WTC11 (cell line): Measurements from ENCODE around the gene PRODH.
"Not testable (repeated sequence)": the region's sequence is repeated elsewhere in the genome, so short reads cannot be mapped to it uniquely, and the experiment has no call there.

Experiments used
- ARID4B ChIP-seq: sonication (generic); formaldehyde crosslinking; IDR thresholded peaks from 2 replicates; pipeline ENCODE4 v1.8.0; 2023; ENCODE audit warnings: missing genetic modification reagents, mild to moderate bottlenecking, borderline replicate concordance
- ATF3 ChIP-seq: sonication (generic); formaldehyde crosslinking; conservative IDR thresholded peaks from 2 replicates; pipeline ENCODE4 v1.8.1; 2022; ENCODE audit warnings: mild to moderate bottlenecking, missing genetic modification reagents
- CBFB ChIP-seq: sonication (generic); formaldehyde crosslinking; IDR thresholded peaks from 2 replicates; pipeline ENCODE4 v1.8.1; 2022; ENCODE audit warnings: mild to moderate bottlenecking, low read depth, missing genetic modification reagents
- IRF1 ChIP-seq: sonication (generic); formaldehyde crosslinking; IDR thresholded peaks from 2 replicates; pipeline ENCODE4 v1.8.0; 2023; ENCODE audit warnings: missing genetic modification reagents
- NR2C2 ChIP-seq: sonication (generic); formaldehyde crosslinking; IDR thresholded peaks from 2 replicates; pipeline ENCODE4 v1.8.0; 2022; ENCODE audit warnings: mild to moderate bottlenecking, missing genetic modification reagents
- SMAD3 ChIP-seq: sonication (generic); formaldehyde crosslinking; IDR thresholded peaks from 2 replicates; pipeline ENCODE4 v1.8.0; 2022; ENCODE audit warnings: missing genetic modification reagents, mild to moderate bottlenecking, borderline replicate concordance
- TEAD4 ChIP-seq: sonication (generic); formaldehyde crosslinking; IDR thresholded peaks from 2 replicates; pipeline ENCODE4 v1.8.0; 2022; ENCODE audit warnings: mild to moderate bottlenecking, missing genetic modification reagents
- ZNF263 ChIP-seq: sonication (generic); formaldehyde crosslinking; IDR thresholded peaks from 2 replicates; pipeline ENCODE4 v1.8.1; 2022; ENCODE audit warnings: low read depth, mild to moderate bottlenecking, moderate library complexity, missing genetic modification reagents
- ZNF423 ChIP-seq: fragments of 250-450 bp; sonication (Bioruptor Pico); IDR thresholded peaks from 2 replicates; pipeline ENCODE4 v2.1.2; 2022; ENCODE audit warnings: mild to moderate bottlenecking, moderate library complexity
- ZNF532 ChIP-seq: fragments of 250-450 bp; sonication (Bioruptor Pico); IDR thresholded peaks from 2 replicates; pipeline ENCODE4 v1.9.0; 2021; ENCODE audit warnings: mild to moderate bottlenecking, borderline replicate concordance
- TF ChIP-seq, protein P1 (sequence below): fragments of 200-600 bp; IDR thresholded peaks from 2 replicates; pipeline ENCODE4 v1.8.0; 2022; ENCODE audit warnings: antibody characterized with exemption
- TF ChIP-seq, protein P2 (sequence below): sonication (generic); formaldehyde crosslinking; IDR thresholded peaks from 2 replicates; pipeline ENCODE4 v1.8.0; 2022; ENCODE audit warnings: mild to moderate bottlenecking, missing genetic modification reagents
- TF ChIP-seq, protein P3 (sequence below): sonication (generic); formaldehyde crosslinking; IDR thresholded peaks from 2 replicates; pipeline ENCODE4 v1.8.0; 2023; ENCODE audit warnings: mild to moderate bottlenecking, missing genetic modification reagents
- TF ChIP-seq, protein P4 (sequence below): sonication (generic); formaldehyde crosslinking; IDR thresholded peaks from 2 replicates; pipeline ENCODE4 v1.8.0; 2022; ENCODE audit warnings: mild to moderate bottlenecking, missing genetic modification reagents

GRCh38 chr22:18884465-18884864, 51.6 kb downstream of the PRODH start:
- TF ChIP-seq SMAD3 (CRISPR knock-in tag); ZNF263 (CRISPR knock-in tag); ZNF532 (CRISPR knock-in tag); TEAD4 (CRISPR knock-in tag); ARID4B (CRISPR knock-in tag); CBFB; ZNF423 (CRISPR knock-in tag); NR2C2 (CRISPR knock-in tag); IRF1; ATF3: not testable (repeated sequence)
- TF ChIP-seq, protein P1, sequence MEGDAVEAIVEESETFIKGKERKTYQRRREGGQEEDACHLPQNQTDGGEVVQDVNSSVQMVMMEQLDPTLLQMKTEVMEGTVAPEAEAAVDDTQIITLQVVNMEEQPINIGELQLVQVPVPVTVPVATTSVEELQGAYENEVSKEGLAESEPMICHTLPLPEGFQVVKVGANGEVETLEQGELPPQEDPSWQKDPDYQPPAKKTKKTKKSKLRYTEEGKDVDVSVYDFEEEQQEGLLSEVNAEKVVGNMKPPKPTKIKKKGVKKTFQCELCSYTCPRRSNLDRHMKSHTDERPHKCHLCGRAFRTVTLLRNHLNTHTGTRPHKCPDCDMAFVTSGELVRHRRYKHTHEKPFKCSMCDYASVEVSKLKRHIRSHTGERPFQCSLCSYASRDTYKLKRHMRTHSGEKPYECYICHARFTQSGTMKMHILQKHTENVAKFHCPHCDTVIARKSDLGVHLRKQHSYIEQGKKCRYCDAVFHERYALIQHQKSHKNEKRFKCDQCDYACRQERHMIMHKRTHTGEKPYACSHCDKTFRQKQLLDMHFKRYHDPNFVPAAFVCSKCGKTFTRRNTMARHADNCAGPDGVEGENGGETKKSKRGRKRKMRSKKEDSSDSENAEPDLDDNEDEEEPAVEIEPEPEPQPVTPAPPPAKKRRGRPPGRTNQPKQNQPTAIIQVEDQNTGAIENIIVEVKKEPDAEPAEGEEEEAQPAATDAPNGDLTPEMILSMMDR = not testable (repeated sequence)
- TF ChIP-seq, protein P2, sequence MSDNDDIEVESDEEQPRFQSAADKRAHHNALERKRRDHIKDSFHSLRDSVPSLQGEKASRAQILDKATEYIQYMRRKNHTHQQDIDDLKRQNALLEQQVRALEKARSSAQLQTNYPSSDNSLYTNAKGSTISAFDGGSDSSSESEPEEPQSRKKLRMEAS = not testable (repeated sequence)
- TF ChIP-seq, protein P3, sequence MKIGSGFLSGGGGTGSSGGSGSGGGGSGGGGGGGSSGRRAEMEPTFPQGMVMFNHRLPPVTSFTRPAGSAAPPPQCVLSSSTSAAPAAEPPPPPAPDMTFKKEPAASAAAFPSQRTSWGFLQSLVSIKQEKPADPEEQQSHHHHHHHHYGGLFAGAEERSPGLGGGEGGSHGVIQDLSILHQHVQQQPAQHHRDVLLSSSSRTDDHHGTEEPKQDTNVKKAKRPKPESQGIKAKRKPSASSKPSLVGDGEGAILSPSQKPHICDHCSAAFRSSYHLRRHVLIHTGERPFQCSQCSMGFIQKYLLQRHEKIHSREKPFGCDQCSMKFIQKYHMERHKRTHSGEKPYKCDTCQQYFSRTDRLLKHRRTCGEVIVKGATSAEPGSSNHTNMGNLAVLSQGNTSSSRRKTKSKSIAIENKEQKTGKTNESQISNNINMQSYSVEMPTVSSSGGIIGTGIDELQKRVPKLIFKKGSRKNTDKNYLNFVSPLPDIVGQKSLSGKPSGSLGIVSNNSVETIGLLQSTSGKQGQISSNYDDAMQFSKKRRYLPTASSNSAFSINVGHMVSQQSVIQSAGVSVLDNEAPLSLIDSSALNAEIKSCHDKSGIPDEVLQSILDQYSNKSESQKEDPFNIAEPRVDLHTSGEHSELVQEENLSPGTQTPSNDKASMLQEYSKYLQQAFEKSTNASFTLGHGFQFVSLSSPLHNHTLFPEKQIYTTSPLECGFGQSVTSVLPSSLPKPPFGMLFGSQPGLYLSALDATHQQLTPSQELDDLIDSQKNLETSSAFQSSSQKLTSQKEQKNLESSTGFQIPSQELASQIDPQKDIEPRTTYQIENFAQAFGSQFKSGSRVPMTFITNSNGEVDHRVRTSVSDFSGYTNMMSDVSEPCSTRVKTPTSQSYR (CRISPR knock-in tag) = not testable (repeated sequence)
- TF ChIP-seq, protein P4, sequence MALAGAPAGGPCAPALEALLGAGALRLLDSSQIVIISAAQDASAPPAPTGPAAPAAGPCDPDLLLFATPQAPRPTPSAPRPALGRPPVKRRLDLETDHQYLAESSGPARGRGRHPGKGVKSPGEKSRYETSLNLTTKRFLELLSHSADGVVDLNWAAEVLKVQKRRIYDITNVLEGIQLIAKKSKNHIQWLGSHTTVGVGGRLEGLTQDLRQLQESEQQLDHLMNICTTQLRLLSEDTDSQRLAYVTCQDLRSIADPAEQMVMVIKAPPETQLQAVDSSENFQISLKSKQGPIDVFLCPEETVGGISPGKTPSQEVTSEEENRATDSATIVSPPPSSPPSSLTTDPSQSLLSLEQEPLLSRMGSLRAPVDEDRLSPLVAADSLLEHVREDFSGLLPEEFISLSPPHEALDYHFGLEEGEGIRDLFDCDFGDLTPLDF = not testable (repeated sequence)
